Tongue (tissue), 3 donors: ENCODE results near the gene PLOD3. TPM values are rescaled to one million over a fixed set of nuclear protein-coding genes. Genes with fewer than 3 reads are reported as not detected.

Experiments
- DNase-seq: peaks from one replicate; pipeline ENCODE4 v3.0.0-alpha.2; 2015
- small RNA-seq: library from RNA; depleted of rRNA; stranded (forward); fragments of <200 nt; gene quantifications from one replicate; pipeline ENCODE3, GENCODE V24; 2014; ENCODE audit warnings: low replicate concordance
- total RNA-seq: library from RNA; depleted of rRNA; stranded (reverse); fragments of >200 nt; gene quantifications from one replicate; pipeline ENCODE4 v1.2.3, GENCODE V29; 2014

Gene PLOD3
- total RNA-seq, 1 donor from 2014 or later: 32.1 TPM

- peak; percentile 70 for DNase-seq
These were observed 53.1 kb downstream of the PLOD3 start for GRCh38 chr7:101164071-101164840.

- DNase-seq: no peak
These were observed 53.9 kb downstream of the PLOD3 start for GRCh38 chr7:101163279-101164070.

GRCh38 chr7:101162551-101163278 is 54.7 kb downstream of the PLOD3 start:
- peak; percentile 60 for DNase-seq

GRCh38 chr7:101161692-101162471 is 55.5 kb downstream of the PLOD3 start:
- DNase-seq: no peak

- no peak for DNase-seq
These were observed 56.5 kb downstream of the PLOD3 start for GRCh38 chr7:101160910-101161309.

GRCh38 chr7:101159696-101160674 is 57.4 kb downstream of the PLOD3 start:
- no peak for DNase-seq

- no peak for DNase-seq
These were observed 60.4 kb downstream of the PLOD3 start for GRCh38 chr7:101156866-101157589.

GRCh38 chr7:101156277-101156676 is 61.1 kb downstream of the PLOD3 start:
- DNase-seq: no peak

Small RNA genes lying within 50 kb of the gene (small RNA-seq; reads per million reads assigned to genes)
- not detected for gene MIR4653

Other genes starting within 250 kb of the PLOD3 start
- gene MUC12, start 248.0 kb downstream of the PLOD3 start, total RNA-seq: not detected
- not detected for gene MUC17, start 197.5 kb downstream of the PLOD3 start, total RNA-seq
- gene TRIM56, start 132.1 kb downstream of the PLOD3 start, total RNA-seq: 11.9 TPM
- gene SERPINE1, start 90.5 kb downstream of the PLOD3 start, total RNA-seq: 5.4 TPM
- 23.6 TPM for gene AP1S1, start 63.1 kb downstream of the PLOD3 start, total RNA-seq
- not detected for gene VGF, start 52.0 kb downstream of the PLOD3 start, total RNA-seq
- gene NAT16, start 37.3 kb downstream of the PLOD3 start, total RNA-seq: not detected
- gene MOGAT3, start 16.5 kb downstream of the PLOD3 start, total RNA-seq: not detected
- 38.2 TPM for gene ZNHIT1, start 584 bp upstream of the PLOD3 start, total RNA-seq
- 5.0 TPM for gene CLDN15, start 20.2 kb upstream of the PLOD3 start, total RNA-seq
- 180 TPM for gene FIS1, start 27.5 kb upstream of the PLOD3 start, total RNA-seq
- 19.2 TPM for gene IFT22, start 104.2 kb upstream of the PLOD3 start, total RNA-seq
- 1.6 TPM for gene COL26A1, start 145.3 kb upstream of the PLOD3 start, total RNA-seq